Body of pancreas (tissue), 4 donors: ENCODE data around the gene KRTDAP.

ENCODE experiments used
- POLR2A ChIP-seq, 3 donors: fragments of 450-650 bp; IDR thresholded peaks; one replicate each; pipeline ENCODE4 v1.6.1; 2016; ENCODE audit warnings: antibody characterized with exemption in 3 of 3, mild to moderate bottlenecking in 2 of 3
- TF ChIP-seq, protein P1 (sequence below), 7 experiments: fragments of 450-650 bp in 4 of 7; fragments of 200-600 bp in 3 of 7; sonication (generic) in 3 of 7; IDR thresholded peaks; one replicate each; pipeline ENCODE4 v1.5.1; 2016 to 2019; ENCODE audit warnings: antibody characterized with exemption in 7 of 7

GRCh38 chr19:35510626-35510964 lies 20.3 kb upstream of the KRTDAP start:
- no peak for TF ChIP-seq POLR2A (IDR thresholded peaks at IDR 0.05)
- TF ChIP-seq, protein P1, sequence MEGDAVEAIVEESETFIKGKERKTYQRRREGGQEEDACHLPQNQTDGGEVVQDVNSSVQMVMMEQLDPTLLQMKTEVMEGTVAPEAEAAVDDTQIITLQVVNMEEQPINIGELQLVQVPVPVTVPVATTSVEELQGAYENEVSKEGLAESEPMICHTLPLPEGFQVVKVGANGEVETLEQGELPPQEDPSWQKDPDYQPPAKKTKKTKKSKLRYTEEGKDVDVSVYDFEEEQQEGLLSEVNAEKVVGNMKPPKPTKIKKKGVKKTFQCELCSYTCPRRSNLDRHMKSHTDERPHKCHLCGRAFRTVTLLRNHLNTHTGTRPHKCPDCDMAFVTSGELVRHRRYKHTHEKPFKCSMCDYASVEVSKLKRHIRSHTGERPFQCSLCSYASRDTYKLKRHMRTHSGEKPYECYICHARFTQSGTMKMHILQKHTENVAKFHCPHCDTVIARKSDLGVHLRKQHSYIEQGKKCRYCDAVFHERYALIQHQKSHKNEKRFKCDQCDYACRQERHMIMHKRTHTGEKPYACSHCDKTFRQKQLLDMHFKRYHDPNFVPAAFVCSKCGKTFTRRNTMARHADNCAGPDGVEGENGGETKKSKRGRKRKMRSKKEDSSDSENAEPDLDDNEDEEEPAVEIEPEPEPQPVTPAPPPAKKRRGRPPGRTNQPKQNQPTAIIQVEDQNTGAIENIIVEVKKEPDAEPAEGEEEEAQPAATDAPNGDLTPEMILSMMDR (IDR thresholded peaks at IDR 0.05) = no peak
